IgD-negative memory B cell (primary cell): ENCODE data around the gene DYNC1H1. TPM values are rescaled to one million over a fixed set of nuclear protein-coding genes. Genes with fewer than 3 reads are reported as not detected.

Source experiments
- H3K27ac Mint-ChIP-seq, 3 donors: one replicate each; pipeline ENCODE4 v1.8.0; 2020 to 2022; ENCODE audit warnings: mild to moderate bottlenecking in 3 of 3, mixed read lengths in 3 of 3, moderate library complexity in 1 of 3
- H3K27me3 Mint-ChIP-seq: one replicate; pipeline ENCODE4 v1.8.0; 2021; ENCODE audit warnings: mixed read lengths
- H3K36me3 Mint-ChIP-seq: one replicate; pipeline ENCODE4 v1.8.0; 2020; ENCODE audit warnings: mild to moderate bottlenecking, mixed read lengths
- H3K4me1 Mint-ChIP-seq, 3 donors: one replicate each; pipeline ENCODE4 v1.8.0; 2020 to 2022; ENCODE audit warnings: mixed read lengths in 3 of 3, mild to moderate bottlenecking in 1 of 3
- H3K4me3 Mint-ChIP-seq, 4 donors: one replicate each; pipeline ENCODE4 v1.8.0; 2020 to 2022; ENCODE audit warnings: mild to moderate bottlenecking in 4 of 4, mixed read lengths in 4 of 4, moderate library complexity in 3 of 4
- H3K9me3 Mint-ChIP-seq, 3 donors: one replicate each; pipeline ENCODE4 v1.8.0; 2020 to 2021; ENCODE audit warnings: mixed read lengths in 3 of 3, mild to moderate bottlenecking in 1 of 3
- polyA plus RNA-seq: library from polyadenylated mRNA; unstranded; fragments of 300-500 nt; fragmentation: Illumina TruSeq; gene quantifications from one replicate; pipeline ENCODE4 v1.2.3, GENCODE V29; 2021

DYNC1H1 gene
- polyA plus RNA-seq, 1 donor from 2014 or later: 54.4 TPM

GRCh38 chr14:102042699-102043098 lies 78.3 kb downstream of the DYNC1H1 start:
- H3K36me3 Mint-ChIP-seq: peaks cover 2% of the 10 kb centered on the region
- no peaks in the 10 kb centered on the region for H3K27me3 Mint-ChIP-seq
- no peak overlapping the region for H3K27ac Mint-ChIP-seq
- H3K4me1 Mint-ChIP-seq: no peaks in the 10 kb centered on the region
- H3K4me3 Mint-ChIP-seq: no peak overlapping the region
- no peaks in the 10 kb centered on the region for H3K9me3 Mint-ChIP-seq

- Mint-ChIP-seq H3K36me3 (peaks cover 2% of the 10 kb centered on the region), H3K27me3 (no peaks in the 10 kb centered on the region), H3K4me1 (no peaks in the 10 kb centered on the region), H3K4me3 (no peak overlapping the region), H3K27ac (no peak overlapping the region), H3K9me3 (no peaks in the 10 kb centered on the region)
Observed at GRCh38 chr14:102043251-102044025, 79.1 kb downstream of the DYNC1H1 start.

- H3K27me3 Mint-ChIP-seq: no peaks in the 10 kb centered on the region
- H3K27ac Mint-ChIP-seq: peak overlapping the region in 1 of 3 donors; percentile 35
- H3K9me3 Mint-ChIP-seq: no peaks in the 10 kb centered on the region
- H3K4me3 Mint-ChIP-seq: no peak overlapping the region
- peaks cover 2% of the 10 kb centered on the region for H3K36me3 Mint-ChIP-seq
- H3K4me1 Mint-ChIP-seq: no peaks in the 10 kb centered on the region
Observed at GRCh38 chr14:102044566-102044965, 80.2 kb downstream of the DYNC1H1 start.

- H3K27ac Mint-ChIP-seq: peak overlapping the region in 1 of 3 donors; percentile 57
- no peaks in the 10 kb centered on the region for H3K4me1 Mint-ChIP-seq
- H3K4me3 Mint-ChIP-seq: no peak overlapping the region
- no peaks in the 10 kb centered on the region for H3K9me3 Mint-ChIP-seq
- peaks cover 5% of the 10 kb centered on the region for H3K36me3 Mint-ChIP-seq
- no peaks in the 10 kb centered on the region for H3K27me3 Mint-ChIP-seq
Observed at GRCh38 chr14:102046337-102047278, 82.2 kb downstream of the DYNC1H1 start.

- Mint-ChIP-seq H3K4me1 (no peaks in the 10 kb centered on the region), H3K9me3 (no peaks in the 10 kb centered on the region), H3K27me3 (no peaks in the 10 kb centered on the region), H3K36me3 (peaks cover 8% of the 10 kb centered on the region), H3K4me3 (no peak overlapping the region), H3K27ac (no peak overlapping the region)
Observed at GRCh38 chr14:102047808-102048540, 83.6 kb downstream of the DYNC1H1 start.

- Mint-ChIP-seq H3K4me3 (no peak overlapping the region), H3K36me3 (peaks cover 9% of the 10 kb centered on the region), H3K9me3 (no peaks in the 10 kb centered on the region), H3K27me3 (no peaks in the 10 kb centered on the region), H3K27ac (peak overlapping the region in 1 of 3 donors; percentile 16), H3K4me1 (no peaks in the 10 kb centered on the region)
Observed at GRCh38 chr14:102049258-102050025, 85.1 kb downstream of the DYNC1H1 start.

GRCh38 chr14:102050026-102050405 lies 85.6 kb downstream of the DYNC1H1 start:
- no peaks in the 10 kb centered on the region for H3K9me3 Mint-ChIP-seq
- no peaks in the 10 kb centered on the region for H3K27me3 Mint-ChIP-seq
- peak overlapping the region in 1 of 3 donors; percentile 16 for H3K27ac Mint-ChIP-seq
- H3K36me3 Mint-ChIP-seq: peaks cover 9% of the 10 kb centered on the region
- H3K4me3 Mint-ChIP-seq: no peak overlapping the region
- peaks cover 0 to under 1% (median 0%) of the 10 kb centered on the region in 3 donors for H3K4me1 Mint-ChIP-seq

GRCh38 chr14:102050625-102051024 lies 86.3 kb downstream of the DYNC1H1 start:
- peaks cover 9% of the 10 kb centered on the region for H3K36me3 Mint-ChIP-seq
- peaks cover 0 to 2% (median 0%) of the 10 kb centered on the region in 3 donors for H3K4me1 Mint-ChIP-seq
- no peak overlapping the region for H3K4me3 Mint-ChIP-seq
- H3K9me3 Mint-ChIP-seq: no peaks in the 10 kb centered on the region
- no peaks in the 10 kb centered on the region for H3K27me3 Mint-ChIP-seq
- peak overlapping the region in 1 of 3 donors; percentile 39 for H3K27ac Mint-ChIP-seq

- Mint-ChIP-seq H3K4me3 (no peak overlapping the region), H3K27me3 (no peaks in the 10 kb centered on the region), H3K27ac (peak overlapping the region in 1 of 3 donors; percentile 43), H3K4me1 (peaks cover 0 to 2% (median 0%) of the 10 kb centered on the region in 3 donors), H3K9me3 (no peaks in the 10 kb centered on the region), H3K36me3 (peaks cover 9% of the 10 kb centered on the region)
Observed at GRCh38 chr14:102052522-102052921, 88.1 kb downstream of the DYNC1H1 start.

GRCh38 chr14:102055181-102055901 lies 91.0 kb downstream of the DYNC1H1 start:
- Mint-ChIP-seq H3K27me3 (no peaks in the 10 kb centered on the region), H3K4me3 (no peak overlapping the region), H3K27ac (peak overlapping the region in 1 of 3 donors; percentile 65), H3K9me3 (no peaks in the 10 kb centered on the region), H3K4me1 (peaks cover 0 to 2% (median 1%) of the 10 kb centered on the region in 3 donors), H3K36me3 (peaks cover 9% of the 10 kb centered on the region)

- no peaks in the 10 kb centered on the region for H3K9me3 Mint-ChIP-seq
- H3K27ac Mint-ChIP-seq: no peak overlapping the region
- peaks cover 5% of the 10 kb centered on the region for H3K36me3 Mint-ChIP-seq
- peak overlapping the region in 1 of 4 donors; percentile 79 for H3K4me3 Mint-ChIP-seq
- H3K27me3 Mint-ChIP-seq: no peaks in the 10 kb centered on the region
- H3K4me1 Mint-ChIP-seq: peaks cover 0 to 2% (median 1%) of the 10 kb centered on the region in 3 donors
Observed at GRCh38 chr14:102056694-102057442, 92.5 kb downstream of the DYNC1H1 start.

GRCh38 chr14:102057480-102058114 lies 93.2 kb downstream of the DYNC1H1 start:
- peak overlapping the region in 1 of 4 donors; percentile 72 for H3K4me3 Mint-ChIP-seq
- no peak overlapping the region for H3K27ac Mint-ChIP-seq
- H3K9me3 Mint-ChIP-seq: no peaks in the 10 kb centered on the region
- H3K36me3 Mint-ChIP-seq: peaks cover 4% of the 10 kb centered on the region
- H3K27me3 Mint-ChIP-seq: no peaks in the 10 kb centered on the region
- peaks cover 0 to 2% (median 1%) of the 10 kb centered on the region in 3 donors for H3K4me1 Mint-ChIP-seq

- peaks cover 2 to 3% (median 2%) of the 10 kb centered on the region in 3 donors for H3K4me1 Mint-ChIP-seq
- no peaks in the 10 kb centered on the region for H3K9me3 Mint-ChIP-seq
- peaks cover 2% of the 10 kb centered on the region for H3K36me3 Mint-ChIP-seq
- H3K4me3 Mint-ChIP-seq: no peak overlapping the region
- no peaks in the 10 kb centered on the region for H3K27me3 Mint-ChIP-seq
- no peak overlapping the region for H3K27ac Mint-ChIP-seq
Observed at GRCh38 chr14:102058146-102058545, 93.8 kb downstream of the DYNC1H1 start.
